Measurements from ENCODE around the gene MYLK.

The MYLK gene

GRCh38 chr3:123660141-123660675 is 223.9 kb downstream of the MYLK start:
- DNase-seq: peak; percentile 40

- no peak for DNase-seq
These were observed 225.3 kb downstream of the MYLK start for GRCh38 chr3:123658852-123659206.

GRCh38 chr3:123658118-123658851 is 225.8 kb downstream of the MYLK start:
- DNase-seq: peak; percentile 80

- DNase-seq: no peak
These were observed 226.6 kb downstream of the MYLK start for GRCh38 chr3:123657568-123657967.

GRCh38 chr3:123657111-123657510 is 227.0 kb downstream of the MYLK start:
- DNase-seq: no peak

- DNase-seq: no peak
These were observed 227.4 kb downstream of the MYLK start for GRCh38 chr3:123656691-123657090.

- DNase-seq: no peak
These were observed 227.9 kb downstream of the MYLK start for GRCh38 chr3:123656274-123656673.

- no peak for DNase-seq
These were observed 228.7 kb downstream of the MYLK start for GRCh38 chr3:123655400-123655799.

GRCh38 chr3:123653221-123653682 is 230.9 kb downstream of the MYLK start:
- DNase-seq: peak; percentile 92

GRCh38 chr3:123652342-123652984 is 231.7 kb downstream of the MYLK start:
- peak; percentile 83 for DNase-seq

- no peak for DNase-seq
These were observed 232.4 kb downstream of the MYLK start for GRCh38 chr3:123651449-123652341.

- no peak for DNase-seq
These were observed 234.0 kb downstream of the MYLK start for GRCh38 chr3:123650101-123650500.

- no peak for DNase-seq
These were observed 235.3 kb downstream of the MYLK start for GRCh38 chr3:123648696-123649405.

- DNase-seq: no peak
These were observed 239.8 kb downstream of the MYLK start for GRCh38 chr3:123644358-123644757.

- DNase-seq: no peak
These were observed 241.2 kb downstream of the MYLK start for GRCh38 chr3:123642957-123643330.

- peak; percentile 92 for DNase-seq
These were observed 241.8 kb downstream of the MYLK start for GRCh38 chr3:123642182-123642956.

GRCh38 chr3:123641505-123641904 is 242.6 kb downstream of the MYLK start:
- DNase-seq: no peak

- DNase-seq: peak; percentile 37
These were observed 243.2 kb downstream of the MYLK start for GRCh38 chr3:123640740-123641462.

GRCh38 chr3:123640311-123640710 is 243.8 kb downstream of the MYLK start:
- DNase-seq: no peak

- no peak for DNase-seq
These were observed 245.0 kb downstream of the MYLK start for GRCh38 chr3:123638936-123639689.
